HCT116 (cell line): ENCODE measurements around the gene PAN3.
"Not testable (repeated sequence)": the region's sequence is repeated elsewhere in the genome, so short reads cannot be mapped to it uniquely, and the experiment has no call there.

Experiments
- ZNF274 ChIP-seq: fragments of 200-500 bp; sonication (Bioruptor generic); IDR thresholded peaks from 2 replicates; pipeline ENCODE4 v1.6.1; 2014; ENCODE audit warnings: mild to moderate bottlenecking, low read depth, low read length, inconsistent platforms
- TF ChIP-seq, protein P1 (sequence below): IDR thresholded peaks from 2 replicates; pipeline ENCODE4 v1.6.1; 2012; ENCODE audit warnings: low read depth
- TF ChIP-seq, protein P2 (sequence below), 3 experiments: fragments of 200-600 bp in 1 of 3; sonication (generic) in 1 of 3; IDR thresholded peaks in 2 of 3; conservative IDR thresholded peaks in 1 of 3; 2 replicates each; pipeline ENCODE4 v1.5.1; 2012 to 2017; ENCODE audit warnings: low read depth in 2 of 3, low read length in 2 of 3, antibody characterized with exemption in 1 of 3, borderline replicate concordance in 1 of 3, control low read depth in 1 of 3, mild to moderate bottlenecking in 1 of 3, mixed read lengths in 1 of 3, mixed run types in 1 of 3, moderate library complexity in 1 of 3; ENCODE audit not compliant: insufficient read depth in 1 of 3
- TF ChIP-seq, protein P3 (sequence below): IDR thresholded peaks from 2 replicates; pipeline ENCODE4 v1.6.1; 2011; ENCODE audit warnings: mild to moderate bottlenecking, low read length, moderate library complexity; ENCODE audit not compliant: insufficient replicate concordance; ENCODE audit errors: extremely low read depth

DNA sequence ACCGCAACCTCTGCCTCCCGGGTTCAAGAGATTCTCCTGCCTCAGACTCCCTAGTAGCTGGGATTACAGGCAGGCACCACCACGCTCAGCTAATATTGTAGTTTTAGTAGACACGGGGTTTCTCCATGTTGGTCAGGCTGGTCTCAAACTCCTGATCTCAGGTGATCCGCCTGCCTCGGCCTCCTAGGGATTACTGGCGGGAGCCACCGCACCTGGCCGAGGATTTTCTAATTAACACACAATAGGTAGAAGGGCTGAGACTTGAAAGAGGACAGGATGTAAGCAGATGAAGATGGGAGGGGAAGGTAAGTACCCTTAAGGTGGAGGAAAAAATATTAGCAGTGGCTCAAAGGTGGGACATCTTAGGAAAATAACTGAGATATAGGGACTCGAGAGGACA is 3.2 kb downstream of the PAN3 start:
- TF ChIP-seq, protein P1, sequence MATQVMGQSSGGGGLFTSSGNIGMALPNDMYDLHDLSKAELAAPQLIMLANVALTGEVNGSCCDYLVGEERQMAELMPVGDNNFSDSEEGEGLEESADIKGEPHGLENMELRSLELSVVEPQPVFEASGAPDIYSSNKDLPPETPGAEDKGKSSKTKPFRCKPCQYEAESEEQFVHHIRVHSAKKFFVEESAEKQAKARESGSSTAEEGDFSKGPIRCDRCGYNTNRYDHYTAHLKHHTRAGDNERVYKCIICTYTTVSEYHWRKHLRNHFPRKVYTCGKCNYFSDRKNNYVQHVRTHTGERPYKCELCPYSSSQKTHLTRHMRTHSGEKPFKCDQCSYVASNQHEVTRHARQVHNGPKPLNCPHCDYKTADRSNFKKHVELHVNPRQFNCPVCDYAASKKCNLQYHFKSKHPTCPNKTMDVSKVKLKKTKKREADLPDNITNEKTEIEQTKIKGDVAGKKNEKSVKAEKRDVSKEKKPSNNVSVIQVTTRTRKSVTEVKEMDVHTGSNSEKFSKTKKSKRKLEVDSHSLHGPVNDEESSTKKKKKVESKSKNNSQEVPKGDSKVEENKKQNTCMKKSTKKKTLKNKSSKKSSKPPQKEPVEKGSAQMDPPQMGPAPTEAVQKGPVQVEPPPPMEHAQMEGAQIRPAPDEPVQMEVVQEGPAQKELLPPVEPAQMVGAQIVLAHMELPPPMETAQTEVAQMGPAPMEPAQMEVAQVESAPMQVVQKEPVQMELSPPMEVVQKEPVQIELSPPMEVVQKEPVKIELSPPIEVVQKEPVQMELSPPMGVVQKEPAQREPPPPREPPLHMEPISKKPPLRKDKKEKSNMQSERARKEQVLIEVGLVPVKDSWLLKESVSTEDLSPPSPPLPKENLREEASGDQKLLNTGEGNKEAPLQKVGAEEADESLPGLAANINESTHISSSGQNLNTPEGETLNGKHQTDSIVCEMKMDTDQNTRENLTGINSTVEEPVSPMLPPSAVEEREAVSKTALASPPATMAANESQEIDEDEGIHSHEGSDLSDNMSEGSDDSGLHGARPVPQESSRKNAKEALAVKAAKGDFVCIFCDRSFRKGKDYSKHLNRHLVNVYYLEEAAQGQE: not testable (repeated sequence)
- TF ChIP-seq, protein P2, sequence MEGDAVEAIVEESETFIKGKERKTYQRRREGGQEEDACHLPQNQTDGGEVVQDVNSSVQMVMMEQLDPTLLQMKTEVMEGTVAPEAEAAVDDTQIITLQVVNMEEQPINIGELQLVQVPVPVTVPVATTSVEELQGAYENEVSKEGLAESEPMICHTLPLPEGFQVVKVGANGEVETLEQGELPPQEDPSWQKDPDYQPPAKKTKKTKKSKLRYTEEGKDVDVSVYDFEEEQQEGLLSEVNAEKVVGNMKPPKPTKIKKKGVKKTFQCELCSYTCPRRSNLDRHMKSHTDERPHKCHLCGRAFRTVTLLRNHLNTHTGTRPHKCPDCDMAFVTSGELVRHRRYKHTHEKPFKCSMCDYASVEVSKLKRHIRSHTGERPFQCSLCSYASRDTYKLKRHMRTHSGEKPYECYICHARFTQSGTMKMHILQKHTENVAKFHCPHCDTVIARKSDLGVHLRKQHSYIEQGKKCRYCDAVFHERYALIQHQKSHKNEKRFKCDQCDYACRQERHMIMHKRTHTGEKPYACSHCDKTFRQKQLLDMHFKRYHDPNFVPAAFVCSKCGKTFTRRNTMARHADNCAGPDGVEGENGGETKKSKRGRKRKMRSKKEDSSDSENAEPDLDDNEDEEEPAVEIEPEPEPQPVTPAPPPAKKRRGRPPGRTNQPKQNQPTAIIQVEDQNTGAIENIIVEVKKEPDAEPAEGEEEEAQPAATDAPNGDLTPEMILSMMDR (IDR thresholded peaks at IDR 0.05 in 2 of 3, conservative IDR thresholded peaks at IDR 0.05 in 1 of 3; ENCODE audit: borderline replicate concordance in 1 of 3, insufficient read depth in 1 of 3, low read depth in 2 of 3, low read length in 2 of 3): not testable (repeated sequence)
- not testable (repeated sequence) for TF ChIP-seq ZNF274
- TF ChIP-seq, protein P3, sequence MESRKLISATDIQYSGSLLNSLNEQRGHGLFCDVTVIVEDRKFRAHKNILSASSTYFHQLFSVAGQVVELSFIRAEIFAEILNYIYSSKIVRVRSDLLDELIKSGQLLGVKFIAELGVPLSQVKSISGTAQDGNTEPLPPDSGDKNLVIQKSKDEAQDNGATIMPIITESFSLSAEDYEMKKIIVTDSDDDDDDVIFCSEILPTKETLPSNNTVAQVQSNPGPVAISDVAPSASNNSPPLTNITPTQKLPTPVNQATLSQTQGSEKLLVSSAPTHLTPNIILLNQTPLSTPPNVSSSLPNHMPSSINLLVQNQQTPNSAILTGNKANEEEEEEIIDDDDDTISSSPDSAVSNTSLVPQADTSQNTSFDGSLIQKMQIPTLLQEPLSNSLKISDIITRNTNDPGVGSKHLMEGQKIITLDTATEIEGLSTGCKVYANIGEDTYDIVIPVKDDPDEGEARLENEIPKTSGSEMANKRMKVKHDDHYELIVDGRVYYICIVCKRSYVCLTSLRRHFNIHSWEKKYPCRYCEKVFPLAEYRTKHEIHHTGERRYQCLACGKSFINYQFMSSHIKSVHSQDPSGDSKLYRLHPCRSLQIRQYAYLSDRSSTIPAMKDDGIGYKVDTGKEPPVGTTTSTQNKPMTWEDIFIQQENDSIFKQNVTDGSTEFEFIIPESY: not testable (repeated sequence)
